22Rv1 (cell line): Measurements from ENCODE around the gene KCNIP3.

Experiments used
- ZFX ChIP-seq: fragments of 450-650 bp; IDR thresholded peaks from 2 replicates; pipeline ENCODE4 v1.6.1; 2017; ENCODE audit warnings: antibody characterized with exemption, borderline replicate concordance
- TF ChIP-seq, protein P1 (sequence below): fragments of 450-650 bp; IDR thresholded peaks from 2 replicates; pipeline ENCODE4 v1.5.1; 2017; ENCODE audit warnings: mild to moderate bottlenecking

GRCh38 chr2:95356821-95357700 is 59.9 kb downstream of the KCNIP3 start:
- TF ChIP-seq, protein P1, sequence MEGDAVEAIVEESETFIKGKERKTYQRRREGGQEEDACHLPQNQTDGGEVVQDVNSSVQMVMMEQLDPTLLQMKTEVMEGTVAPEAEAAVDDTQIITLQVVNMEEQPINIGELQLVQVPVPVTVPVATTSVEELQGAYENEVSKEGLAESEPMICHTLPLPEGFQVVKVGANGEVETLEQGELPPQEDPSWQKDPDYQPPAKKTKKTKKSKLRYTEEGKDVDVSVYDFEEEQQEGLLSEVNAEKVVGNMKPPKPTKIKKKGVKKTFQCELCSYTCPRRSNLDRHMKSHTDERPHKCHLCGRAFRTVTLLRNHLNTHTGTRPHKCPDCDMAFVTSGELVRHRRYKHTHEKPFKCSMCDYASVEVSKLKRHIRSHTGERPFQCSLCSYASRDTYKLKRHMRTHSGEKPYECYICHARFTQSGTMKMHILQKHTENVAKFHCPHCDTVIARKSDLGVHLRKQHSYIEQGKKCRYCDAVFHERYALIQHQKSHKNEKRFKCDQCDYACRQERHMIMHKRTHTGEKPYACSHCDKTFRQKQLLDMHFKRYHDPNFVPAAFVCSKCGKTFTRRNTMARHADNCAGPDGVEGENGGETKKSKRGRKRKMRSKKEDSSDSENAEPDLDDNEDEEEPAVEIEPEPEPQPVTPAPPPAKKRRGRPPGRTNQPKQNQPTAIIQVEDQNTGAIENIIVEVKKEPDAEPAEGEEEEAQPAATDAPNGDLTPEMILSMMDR, result no peak
- TF ChIP-seq ZFX, result no peak
